Measurements from ENCODE around the gene MEX3A. TPM values are rescaled to one million over a fixed set of nuclear protein-coding genes. Genes with fewer than 3 reads are reported as not detected.
"Not testable (repeated sequence)": the region's sequence is repeated elsewhere in the genome, so short reads cannot be mapped to it uniquely, and the experiment has no call there.

MEX3A gene
- total and polyA plus RNA-seq, 3 experiments from 2014 or later, result 0.24 to 1.0 TPM; not detected in 1

DNA sequence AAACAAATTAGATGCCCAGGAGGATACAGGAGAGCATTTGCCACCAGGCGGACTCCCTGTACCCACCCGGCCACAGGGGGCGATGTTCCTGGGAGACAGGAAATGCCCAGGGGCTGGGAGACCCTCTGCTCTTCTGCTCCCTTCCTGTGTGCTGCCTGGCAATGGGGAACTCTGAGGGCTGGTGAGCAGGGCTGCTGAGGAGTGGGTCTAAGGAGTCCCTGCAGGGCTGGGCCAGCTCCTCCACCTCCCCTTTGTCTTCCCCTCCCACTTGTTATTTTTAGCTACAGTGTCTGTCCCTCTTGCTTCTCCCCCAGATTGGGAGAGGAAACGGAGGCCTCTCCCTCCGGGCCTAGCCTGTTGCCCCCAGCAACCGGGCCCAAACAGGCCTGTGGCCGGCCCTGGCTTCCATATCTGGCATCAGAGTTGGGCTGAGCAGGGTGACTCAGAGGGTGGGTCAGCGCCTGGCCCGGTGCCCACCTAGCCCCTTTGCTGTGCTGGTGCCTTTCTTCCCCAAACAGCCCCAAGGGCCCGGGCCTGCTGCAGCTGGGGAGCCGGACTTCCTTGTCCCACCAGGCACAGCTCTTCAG lies 43.9 kb upstream of the MEX3A start:
- Mint-ChIP-seq H3K4me1 (peaks cover 56 to 81% (median 79%) of the 10 kb centered on the region in 3 donors), H3K36me3 (peaks cover 0 to 10% (median 0%) of the 10 kb centered on the region in 3 donors), H3K9me3 (no peaks in the 10 kb centered on the region), H3K4me3 (peak overlapping the region in 4 of 7 donors; percentile 9 to 81 (median 48)), H3K27me3 (peaks cover 0 to 7% of the 10 kb centered on the region in 2 donors), H3K27ac (peak overlapping the region; percentile 81 to 98 (median 90))
- CTCF ChIA-PET, result interaction anchor here (1.2 to 25.4 kb wide), 5 partner anchors 9 to 99 kb away, joined by 3 to 702 read pairs (median 5); partner anchors contain the start of genes LMNA, MEX3A and SLC25A44
- H3K36me3 ChIP-seq (ENCODE audit: insufficient read depth, low read length), result no peaks in the 10 kb centered on the region
- H3K27ac ChIP-seq (ENCODE audit: low read depth, low read length), result peak overlapping the region; percentile 85
- H3K4me1 ChIP-seq (ENCODE audit: insufficient read depth, low read length), result peaks cover 71% of the 10 kb centered on the region
- H3K4me3 ChIP-seq (ENCODE audit: low read length), result no peak overlapping the region
- POLR2A ChIA-PET, result no interaction called here
- peak; percentile 51 to 90 (median 67) for DNase-seq
- no peaks in the 10 kb centered on the region for H3K9me3 ChIP-seq (ENCODE audit: low read length)
- no peaks in the 10 kb centered on the region for H3K27me3 ChIP-seq (ENCODE audit: insufficient read depth, low read length, poor library complexity, severe bottlenecking)

GRCh38 chr1:156125544-156125943 lies 43.3 kb upstream of the MEX3A start:
- H3K4me3 ChIP-seq (ENCODE audit: low read length); H3K27me3 ChIP-seq (ENCODE audit: insufficient read depth, low read length, poor library complexity, severe bottlenecking); H3K9me3 ChIP-seq (ENCODE audit: low read length); H3K36me3 ChIP-seq (ENCODE audit: insufficient read depth, low read length); POLR2A ChIA-PET; H3K27ac ChIP-seq (ENCODE audit: low read depth, low read length); DNase-seq; H3K9me3 Mint-ChIP-seq; H3K36me3 Mint-ChIP-seq; H3K27me3 Mint-ChIP-seq: not testable (repeated sequence)
- Mint-ChIP-seq H3K4me1 (peaks cover 58 to 84% (median 81%) of the 10 kb centered on the region in 3 donors), H3K4me3 (peak overlapping the region in 1 of 7 donors; percentile 45), H3K27ac (peak overlapping the region; percentile 28 to 99 (median 94))
- H3K4me1 ChIP-seq (ENCODE audit: insufficient read depth, low read length), result peaks cover 73% of the 10 kb centered on the region
- CTCF ChIA-PET, result interaction anchor here (6.7 to 25.4 kb wide), 2 partner anchors 9 to 26 kb away, joined by 78 to 702 read pairs; partner anchors contain the start of gene LMNA

DNA sequence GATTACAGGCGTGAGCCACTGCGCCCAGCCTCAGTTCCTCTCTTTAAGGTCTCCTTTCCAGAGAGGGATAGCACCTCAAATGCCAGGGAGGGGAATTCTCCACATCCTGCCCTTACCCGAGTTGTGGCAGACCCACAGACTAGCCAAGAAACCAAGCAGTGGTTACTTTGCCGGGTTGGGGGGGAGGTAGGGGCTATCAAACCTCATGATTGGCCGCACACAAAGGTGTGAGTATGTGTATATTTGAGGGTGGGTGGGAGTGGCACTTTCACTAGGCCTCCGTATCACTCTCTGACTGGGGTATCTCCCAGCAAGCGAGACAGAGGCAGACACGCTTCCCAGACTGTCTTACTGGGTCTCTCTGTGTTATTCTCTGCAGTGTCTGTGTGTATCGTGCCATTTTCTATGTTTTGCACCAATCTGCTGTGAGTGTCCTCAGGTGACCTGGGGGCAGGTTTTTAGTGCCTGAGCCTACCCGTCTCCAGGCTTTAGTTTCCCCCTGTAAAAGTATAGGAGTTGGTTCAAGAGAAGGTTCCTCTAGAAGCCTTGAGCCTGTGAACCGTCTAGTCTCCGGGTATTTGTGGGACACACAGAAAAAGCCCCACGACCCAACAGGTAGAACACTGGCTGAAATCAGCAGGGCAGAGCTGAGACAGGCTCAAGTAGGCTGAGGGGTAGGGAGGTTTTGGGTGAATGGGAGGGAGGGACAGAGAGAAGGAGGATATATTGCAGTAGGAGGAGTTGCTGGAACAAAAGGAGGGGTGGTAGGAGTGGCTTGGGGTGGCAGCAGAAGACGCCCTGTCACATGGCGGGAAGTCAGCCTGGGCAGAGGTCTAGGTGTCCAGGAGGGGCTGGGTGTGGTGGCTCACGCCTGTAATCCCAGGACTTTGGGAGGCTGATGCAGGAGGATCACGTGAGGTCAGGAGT lies 42.6 kb upstream of the MEX3A start:
- peaks cover 73% of the 10 kb centered on the region for H3K4me1 ChIP-seq (ENCODE audit: insufficient read depth, low read length)

GRCh38 chr1:156123356-156124196 lies 41.3 kb upstream of the MEX3A start:
- Mint-ChIP-seq H3K27me3 (peaks cover 0 to 7% of the 10 kb centered on the region in 2 donors), H3K4me1 (peaks cover 50 to 79% (median 72%) of the 10 kb centered on the region in 3 donors), H3K4me3 (peak overlapping the region in 6 of 7 donors; percentile 4 to 64 (median 34)), H3K9me3 (no peaks in the 10 kb centered on the region), H3K27ac (peak overlapping the region; percentile 35 to 97 (median 94)), H3K36me3 (peaks cover 0 to 6% (median 0%) of the 10 kb centered on the region in 3 donors)
- Histone ChIP-seq H3K4me1 (ENCODE audit: insufficient read depth, low read length) (peaks cover 62% of the 10 kb centered on the region), H3K4me3 (ENCODE audit: low read length) (no peak overlapping the region), H3K27ac (ENCODE audit: low read depth, low read length) (peak overlapping the region; percentile 88), H3K9me3 (ENCODE audit: low read length) (no peaks in the 10 kb centered on the region), H3K36me3 (ENCODE audit: insufficient read depth, low read length) (no peaks in the 10 kb centered on the region), H3K27me3 (ENCODE audit: insufficient read depth, low read length, poor library complexity, severe bottlenecking) (no peaks in the 10 kb centered on the region)
- ChIA-PET POLR2A (interaction anchor here (0.6 kb wide), 1 partner anchor 19 kb away, joined by 3 read pairs; no protein-coding TSS in a partner anchor), CTCF (interaction anchor here (0.9 to 25.4 kb wide), 3 partner anchors 8 to 24 kb away, joined by 3 to 702 read pairs (median 3); no protein-coding TSS in a partner anchor)
- DNase-seq, result peak; percentile 41 to 83 (median 54)

More for the DNA sequence above, 42.6 kb upstream of the MEX3A start:
- no peaks in the 10 kb centered on the region for H3K27me3 ChIP-seq (ENCODE audit: insufficient read depth, low read length, poor library complexity, severe bottlenecking)
- POLR2A ChIA-PET, result no interaction called here
- peak; percentile 38 to 81 (median 55) for DNase-seq
- H3K4me3 ChIP-seq (ENCODE audit: low read length), result no peak overlapping the region
- Mint-ChIP-seq H3K27ac (peak overlapping the region; percentile 81 to 99 (median 94)), H3K4me1 (peaks cover 56 to 84% (median 81%) of the 10 kb centered on the region in 3 donors), H3K36me3 (peaks cover 0 to 4% (median 0%) of the 10 kb centered on the region in 3 donors), H3K4me3 (peak overlapping the region in 6 of 7 donors; percentile 23 to 45 (median 32)), H3K9me3 (no peaks in the 10 kb centered on the region), H3K27me3 (peaks cover 0 to 7% of the 10 kb centered on the region in 2 donors)
- peak overlapping the region; percentile 88 for H3K27ac ChIP-seq (ENCODE audit: low read depth, low read length)
- no peaks in the 10 kb centered on the region for H3K9me3 ChIP-seq (ENCODE audit: low read length)
- CTCF ChIA-PET, result interaction anchor here (6.7 to 25.4 kb wide), 2 partner anchors 8 to 26 kb away, joined by 78 to 702 read pairs; partner anchors contain the start of gene LMNA
- no peaks in the 10 kb centered on the region for H3K36me3 ChIP-seq (ENCODE audit: insufficient read depth, low read length)

DNA sequence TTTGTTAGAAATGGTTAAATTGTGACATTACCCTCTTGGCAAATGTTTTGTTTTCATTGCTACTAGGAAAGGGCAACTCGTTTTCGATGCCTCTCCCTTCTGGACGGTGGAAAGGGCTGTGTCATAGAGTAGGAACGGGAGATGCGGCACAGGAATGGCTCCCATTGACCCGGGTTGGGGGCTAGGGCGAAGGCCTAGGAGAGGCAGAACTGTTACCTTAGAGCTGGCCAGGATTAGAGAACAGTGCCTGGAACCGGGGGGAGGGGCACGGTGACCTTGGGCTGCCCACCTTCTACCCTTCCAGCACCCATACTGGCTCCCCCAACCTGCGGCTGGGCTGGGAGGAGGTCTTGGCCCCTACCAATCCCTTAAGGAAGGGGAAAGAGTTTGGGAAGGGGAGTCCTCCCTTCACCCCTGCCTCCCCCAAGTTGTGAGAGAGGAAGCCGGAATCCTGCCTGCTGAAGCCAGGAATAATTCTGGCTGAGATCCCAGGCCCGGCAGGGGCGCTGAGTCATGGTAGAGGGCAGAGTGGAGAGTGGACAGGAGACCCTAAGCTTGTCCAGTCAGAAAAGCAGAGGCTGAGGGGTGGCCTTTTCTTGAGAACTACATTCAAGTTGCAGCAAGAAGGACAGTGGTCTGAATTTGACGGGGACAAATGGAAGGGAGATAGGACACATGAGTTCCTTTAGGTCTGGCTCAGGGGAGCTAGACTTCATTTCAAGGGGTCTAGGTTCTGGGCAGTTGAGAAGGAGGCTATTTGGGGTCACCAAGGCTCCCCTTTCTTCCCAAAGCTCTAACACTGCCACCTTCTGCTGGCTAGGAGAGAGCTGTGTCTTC lies 40.5 kb upstream of the MEX3A start:
- no peaks in the 10 kb centered on the region for H3K9me3 ChIP-seq (ENCODE audit: low read length)
- Mint-ChIP-seq H3K9me3 (no peaks in the 10 kb centered on the region), H3K27ac (peak overlapping the region in 7 of 8 donors; percentile 35 to 97 (median 94)), H3K27me3 (peaks cover 0 to 6% of the 10 kb centered on the region in 2 donors), H3K36me3 (peaks cover 0 to 10% (median 0%) of the 10 kb centered on the region in 3 donors), H3K4me3 (peak overlapping the region in 3 of 7 donors; percentile 4 to 24 (median 19)), H3K4me1 (peaks cover 47 to 79% (median 69%) of the 10 kb centered on the region in 3 donors)
- peak overlapping the region; percentile 88 for H3K27ac ChIP-seq (ENCODE audit: low read depth, low read length)
- no peaks in the 10 kb centered on the region for H3K36me3 ChIP-seq (ENCODE audit: insufficient read depth, low read length)
- POLR2A ChIA-PET, result interaction anchor here (0.6 kb wide), 1 partner anchor 9 kb away, joined by 3 read pairs; no protein-coding TSS in a partner anchor
- DNase-seq, result peak in 1 of 5 donors; percentile 11
- CTCF ChIA-PET, result interaction anchor here (0.9 to 25.4 kb wide), 2 partner anchors 9 to 23 kb away, joined by 3 to 702 read pairs; no protein-coding TSS in a partner anchor
- H3K4me1 ChIP-seq (ENCODE audit: insufficient read depth, low read length), result peaks cover 53% of the 10 kb centered on the region
- H3K4me3 ChIP-seq (ENCODE audit: low read length), result peak overlapping the region; percentile 28
- no peaks in the 10 kb centered on the region for H3K27me3 ChIP-seq (ENCODE audit: insufficient read depth, low read length, poor library complexity, severe bottlenecking)

DNA sequence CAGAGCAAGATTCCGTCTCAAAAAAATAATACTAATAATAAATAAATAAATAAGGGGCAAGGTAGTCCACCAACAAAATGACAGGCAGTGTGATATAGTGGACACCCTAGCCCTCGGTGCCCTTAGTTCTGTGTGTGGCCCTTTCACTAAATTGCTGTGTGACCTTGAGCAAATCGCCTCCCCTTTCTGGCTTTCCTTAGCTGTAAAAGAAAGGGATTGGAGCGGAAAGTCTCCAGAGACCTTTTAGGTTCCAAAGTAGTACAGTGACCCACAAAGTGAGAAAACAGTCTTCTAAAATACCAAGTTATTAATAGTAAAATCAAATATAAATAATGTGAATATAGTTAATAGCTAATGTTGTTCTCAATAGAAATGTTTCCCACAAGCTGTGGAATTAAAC lies 39.8 kb upstream of the MEX3A start:
- H3K36me3 Mint-ChIP-seq, result peaks cover 0 to 10% (median 0%) of the 10 kb centered on the region in 3 donors
- no peaks in the 10 kb centered on the region for H3K27me3 ChIP-seq (ENCODE audit: insufficient read depth, low read length, poor library complexity, severe bottlenecking)
- H3K27ac ChIP-seq (ENCODE audit: low read depth, low read length), result peak overlapping the region; percentile 88
- no peaks in the 10 kb centered on the region for H3K9me3 Mint-ChIP-seq
- H3K36me3 ChIP-seq (ENCODE audit: insufficient read depth, low read length), result no peaks in the 10 kb centered on the region
- H3K27ac Mint-ChIP-seq, result peak overlapping the region in 2 of 8 donors; percentile 70 to 93
- DNase-seq, result no peak
- ChIA-PET CTCF (interaction anchor here (25.4 kb wide), 1 partner anchor 23 kb away, joined by 702 read pairs; no protein-coding TSS in a partner anchor), POLR2A (no interaction called here)
- no peaks in the 10 kb centered on the region for H3K9me3 ChIP-seq (ENCODE audit: low read length)
- no peak overlapping the region for H3K4me3 Mint-ChIP-seq
- H3K4me3 ChIP-seq (ENCODE audit: low read length), result no peak overlapping the region
- H3K4me1 Mint-ChIP-seq, result peaks cover 40 to 76% (median 62%) of the 10 kb centered on the region in 3 donors
- peaks cover 0 to 6% of the 10 kb centered on the region in 2 donors for H3K27me3 Mint-ChIP-seq
- peaks cover 47% of the 10 kb centered on the region for H3K4me1 ChIP-seq (ENCODE audit: insufficient read depth, low read length)
